ENCODE data around the gene YPEL1.

- TF ChIP-seq CTCF (conservative IDR thresholded peaks at IDR 0.05; ENCODE audit: low read length) (no peak), EZH2phosphoT487 (IDR thresholded peaks at IDR 0.05; ENCODE audit: borderline replicate concordance, low read depth, low read length) (no peak)
These were observed 47.8 kb downstream of the YPEL1 start for GRCh38 chr22:21687685-21688259.
